ENCODE results near the gene SLC23A1.

SLC23A1 gene

GRCh38 chr5:139371482-139372435 is 11.3 kb downstream of the SLC23A1 start:
- H3K27me3 ChIP-seq (ENCODE audit: control insufficient read depth, low read length) = no peaks in the 10 kb centered on the region
- no peaks in the 10 kb centered on the region for H4K20me1 ChIP-seq (ENCODE audit: control insufficient read depth, insufficient read depth, low read depth, low read length)
- H3K9me3 ChIP-seq (ENCODE audit: control insufficient read depth, insufficient read depth, low read length) = no peaks in the 10 kb centered on the region
- peaks cover 18% of the 10 kb centered on the region; the same call in 1 of the 2 replicates for H3F3A ChIP-seq (ENCODE audit: control insufficient read depth, insufficient read depth)
- no peak overlapping the region for H3K4me2 ChIP-seq (ENCODE audit: low read length)
- no peaks in the 10 kb centered on the region for H3K9me2 ChIP-seq (replicated peaks; ENCODE audit: control insufficient read depth, low read length)
- H3K4me3 ChIP-seq (ENCODE audit: low read length) = no peak overlapping the region
- peaks cover 40% of the 10 kb centered on the region for H3K36me3 ChIP-seq (ENCODE audit: control insufficient read depth, low read length)
- H3K4me1 ChIP-seq (ENCODE audit: control insufficient read depth, low read length) = no peaks in the 10 kb centered on the region
- no peaks in the 10 kb centered on the region for H3K79me2 ChIP-seq (ENCODE audit: control insufficient read depth, low read length)
- no peak overlapping the region for H3K27ac ChIP-seq (ENCODE audit: low read depth, low read length)
- TF ChIP-seq CTCF (IDR thresholded peaks at IDR 0.05; ENCODE audit: low read depth, low read length, poor library complexity, severe bottlenecking) (no peak), EZH2phosphoT487 (IDR thresholded peaks at IDR 0.05; ENCODE audit: borderline replicate concordance, low read length) (no peak)

GRCh38 chr5:139369181-139369580 is 13.9 kb downstream of the SLC23A1 start:
- H3K36me3 ChIP-seq (ENCODE audit: control insufficient read depth, low read length) = peaks cover 61% of the 10 kb centered on the region
- H3K4me2 ChIP-seq (ENCODE audit: low read length) = no peak overlapping the region
- no peak overlapping the region for H3K27ac ChIP-seq (ENCODE audit: low read depth, low read length)

GRCh38 chr5:139368613-139369012 is 14.5 kb downstream of the SLC23A1 start:
- H3K79me2 ChIP-seq (ENCODE audit: control insufficient read depth, low read length) = peaks cover 6% of the 10 kb centered on the region
- H3F3A ChIP-seq (ENCODE audit: control insufficient read depth, insufficient read depth) = peaks cover 23% of the 10 kb centered on the region; the same call in 1 of the 2 replicates
- no peak overlapping the region for H3K27ac ChIP-seq (ENCODE audit: low read depth, low read length)
- H3K4me1 ChIP-seq (ENCODE audit: control insufficient read depth, low read length) = no peaks in the 10 kb centered on the region
- H3K9me2 ChIP-seq (replicated peaks; ENCODE audit: control insufficient read depth, low read length) = no peaks in the 10 kb centered on the region
- peaks cover 67% of the 10 kb centered on the region for H3K36me3 ChIP-seq (ENCODE audit: control insufficient read depth, low read length)
- no peaks in the 10 kb centered on the region for H3K9me3 ChIP-seq (ENCODE audit: control insufficient read depth, insufficient read depth, low read length)
- TF ChIP-seq EZH2phosphoT487 (IDR thresholded peaks at IDR 0.05; ENCODE audit: borderline replicate concordance, low read length) (no peak), CTCF (IDR thresholded peaks at IDR 0.05; ENCODE audit: low read depth, low read length, poor library complexity, severe bottlenecking) (peak; percentile 28)
- H3K4me2 ChIP-seq (ENCODE audit: low read length) = no peak overlapping the region
- no peak overlapping the region for H3K4me3 ChIP-seq (ENCODE audit: low read length)
- H4K20me1 ChIP-seq (ENCODE audit: control insufficient read depth, insufficient read depth, low read depth, low read length) = peaks cover 4% of the 10 kb centered on the region; the same call in 1 of the 2 replicates
- no peaks in the 10 kb centered on the region for H3K27me3 ChIP-seq (ENCODE audit: control insufficient read depth, low read length)

More at GRCh38 chr5:139369181-139369580, 13.9 kb downstream of the SLC23A1 start:
- no peaks in the 10 kb centered on the region for H3K27me3 ChIP-seq (ENCODE audit: control insufficient read depth, low read length)
- no peaks in the 10 kb centered on the region for H3K4me1 ChIP-seq (ENCODE audit: control insufficient read depth, low read length)
- H4K20me1 ChIP-seq (ENCODE audit: control insufficient read depth, insufficient read depth, low read depth, low read length) = no peaks in the 10 kb centered on the region
- TF ChIP-seq EZH2phosphoT487 (IDR thresholded peaks at IDR 0.05; ENCODE audit: borderline replicate concordance, low read length) (no peak), CTCF (IDR thresholded peaks at IDR 0.05; ENCODE audit: low read depth, low read length, poor library complexity, severe bottlenecking) (no peak)
- peaks cover 23% of the 10 kb centered on the region; the same call in 1 of the 2 replicates for H3F3A ChIP-seq (ENCODE audit: control insufficient read depth, insufficient read depth)
- no peak overlapping the region for H3K4me3 ChIP-seq (ENCODE audit: low read length)
- peaks cover under 1% of the 10 kb centered on the region; the same call in 1 of the 2 replicates for H3K79me2 ChIP-seq (ENCODE audit: control insufficient read depth, low read length)
- no peaks in the 10 kb centered on the region for H3K9me3 ChIP-seq (ENCODE audit: control insufficient read depth, insufficient read depth, low read length)
- no peaks in the 10 kb centered on the region for H3K9me2 ChIP-seq (replicated peaks; ENCODE audit: control insufficient read depth, low read length)

All from DOHH2 (cell line).